Fibroblast of the aortic adventitia (primary cell): ENCODE results near the gene MFSD2B. TPM values are rescaled to one million over a fixed set of nuclear protein-coding genes. Genes with fewer than 3 reads are reported as not detected.

ENCODE experiments used
- DNase-seq: peaks from one replicate; pipeline ENCODE4 v3.0.0-alpha.2; 2010; ENCODE audit warnings: low read depth
- H3K4me3 ChIP-seq: 2 replicates; pipeline ENCODE4 v1.5.1; 2011; ENCODE audit warnings: low read depth, mild to moderate bottlenecking, control low read depth, low read length, moderate library complexity
- CTCF ChIP-seq: IDR thresholded peaks from 2 replicates; pipeline ENCODE4 v1.5.1; 2011; ENCODE audit warnings: mild to moderate bottlenecking, low read length, control low read depth, inconsistent platforms; ENCODE audit not compliant: insufficient read depth
- total RNA-seq: library from RNA; depleted of rRNA; stranded (reverse); fragments of >200 nt; gene quantifications from 2 replicates; pipeline ENCODE4 v1.2.3, GENCODE V29; 2012; ENCODE audit warnings: low replicate concordance

The MFSD2B gene
- total RNA-seq, 1 donor: not detected

- no peak for DNase-seq
- TF ChIP-seq CTCF: no peak
- no peak overlapping the region for H3K4me3 ChIP-seq
Observed at GRCh38 chr2:24019729-24020128, 9.8 kb downstream of the MFSD2B start.

- DNase-seq: no peak
- no peak for TF ChIP-seq CTCF
- H3K4me3 ChIP-seq: no peak overlapping the region
Observed at GRCh38 chr2:24020244-24020643, 10.4 kb downstream of the MFSD2B start.

GRCh38 chr2:24021122-24021998, 11.5 kb downstream of the MFSD2B start:
- DNase-seq: no peak
- no peak overlapping the region for H3K4me3 ChIP-seq
- peak; percentile 17 for TF ChIP-seq CTCF

GRCh38 chr2:24022324-24022974, 12.6 kb downstream of the MFSD2B start:
- DNase-seq: no peak
- TF ChIP-seq CTCF: no peak
- H3K4me3 ChIP-seq: no peak overlapping the region

GRCh38 chr2:24022975-24023575, 13.2 kb downstream of the MFSD2B start:
- H3K4me3 ChIP-seq: no peak overlapping the region
- DNase-seq: no peak
- TF ChIP-seq CTCF: no peak

GRCh38 chr2:24024018-24024417, 14.1 kb downstream of the MFSD2B start:
- peak; percentile 22 for TF ChIP-seq CTCF
- DNase-seq: peak; percentile 11

More at GRCh38 chr2:24024018-24024417, 14.1 kb downstream of the MFSD2B start:
- no peak overlapping the region for H3K4me3 ChIP-seq
